HepG2 (cell line): ENCODE results near the gene LZTS2. TPM values are rescaled to one million over a fixed set of nuclear protein-coding genes. Genes with fewer than 3 reads are reported as not detected.

Experiments
- AGO2 ChIP-seq: fragments of 200-400 bp; formaldehyde crosslinking; optimal IDR thresholded peaks from 2 replicates; pipeline ENCODE3; 2017; ENCODE audit warnings: mild to moderate bottlenecking, low read depth, low read length, moderate library complexity
- CC2D1A ChIP-seq: sonication (generic); formaldehyde crosslinking; IDR thresholded peaks from 2 replicates; pipeline ENCODE4 v1.8.1; 2023; ENCODE audit warnings: mild to moderate bottlenecking, missing genetic modification reagents
- ELF3 ChIP-seq: IDR thresholded peaks from 2 replicates; pipeline ENCODE4 v1.6.1; 2016; ENCODE audit warnings: missing genetic modification reagents, missing compliant biosample characterization
- GATAD2A ChIP-seq: IDR thresholded peaks from 2 replicates; pipeline ENCODE4 v1.6.1; 2016
- KDM2A ChIP-seq: sonication (generic); formaldehyde crosslinking; IDR thresholded peaks from 2 replicates; pipeline ENCODE4 v1.4.0; 2020; ENCODE audit warnings: low read depth, missing genetic modification reagents, borderline replicate concordance
- KDM6A ChIP-seq: IDR thresholded peaks from 2 replicates; pipeline ENCODE4 v1.6.1; 2016; ENCODE audit warnings: low read depth
- RFX3 ChIP-seq: IDR thresholded peaks from 2 replicates; pipeline ENCODE4 v1.6.1; 2016; ENCODE audit warnings: missing biosample characterization, missing genetic modification reagents
- ZBTB20 ChIP-seq: sonication (generic); formaldehyde crosslinking; IDR thresholded peaks from 2 replicates; pipeline ENCODE4 v1.8.1; 2023; ENCODE audit warnings: missing genetic modification reagents, low read depth, mild to moderate bottlenecking, borderline replicate concordance
- ZEB1 ChIP-seq: IDR thresholded peaks from 2 replicates; pipeline ENCODE4 v1.6.1; 2012; ENCODE audit warnings: mild to moderate bottlenecking, low read depth, inconsistent platforms; ENCODE audit not compliant: insufficient replicate concordance
- ZFP1 ChIP-seq: IDR thresholded peaks from 2 replicates; pipeline ENCODE4 v1.6.1; 2016
- ZNF34 ChIP-seq: sonication (generic); formaldehyde crosslinking; IDR thresholded peaks from 2 replicates; pipeline ENCODE4 v1.4.0; 2020; ENCODE audit warnings: mild to moderate bottlenecking, missing genetic modification reagents, borderline replicate concordance
- ZNF484 ChIP-seq: sonication (generic); formaldehyde crosslinking; IDR thresholded peaks from 2 replicates; pipeline ENCODE4 v1.5.1; 2020; ENCODE audit warnings: mild to moderate bottlenecking, low read depth, missing genetic modification reagents, borderline replicate concordance
- ZSCAN25 ChIP-seq: sonication (generic); formaldehyde crosslinking; IDR thresholded peaks from 2 replicates; pipeline ENCODE4 v1.8.0; 2022; ENCODE audit warnings: mild to moderate bottlenecking, missing genetic modification reagents
- polyA plus RNA-seq, 8 experiments: library from polyadenylated mRNA; depleted of rRNA in 3 of 8; stranded (reverse) in 7 of 8; unstranded in 1 of 8; fragments of >200 nt; fragmentation: Illumina TruSeq in 4 of 8; extraction: Trizol in 4 of 8; gene quantifications; 2 replicates each; pipeline versions ENCODE4 v1.2.1 to v1.2.3, GENCODE V29; 2011 to 2016; ENCODE audit warnings: low read depth in 4 of 8, missing spikeins in 1 of 8, mixed read lengths in 1 of 8; ENCODE audit not compliant: insufficient read depth in 1 of 8
- total RNA-seq, 5 experiments: library from RNA; depleted of rRNA; stranded (reverse); fragments of >200 nt; fragmentation: Illumina TruSeq; extraction: Trizol; gene quantifications; 2 replicates each; pipeline ENCODE4 v1.2.3, GENCODE V29; 2016; ENCODE audit warnings: low read depth in 1 of 5
- TF ChIP-seq, protein P1 (sequence below): sonication (generic); formaldehyde crosslinking; IDR thresholded peaks from 2 replicates; pipeline ENCODE4 v1.5.0; 2020; ENCODE audit warnings: mild to moderate bottlenecking, missing genetic modification reagents
- TF ChIP-seq, protein P2 (sequence below): sonication (generic); formaldehyde crosslinking; IDR thresholded peaks from 2 replicates; pipeline ENCODE4 v1.5.0; 2020; ENCODE audit warnings: mild to moderate bottlenecking, missing genetic modification reagents, borderline replicate concordance
- TF ChIP-seq, protein P3 (sequence below): sonication (generic); formaldehyde crosslinking; IDR thresholded peaks from 2 replicates; pipeline ENCODE4 v1.4.0; 2020; ENCODE audit warnings: missing genetic modification reagents
- TF ChIP-seq, protein P4 (sequence below): sonication (generic); formaldehyde crosslinking; conservative IDR thresholded peaks from 2 replicates; pipeline ENCODE4 v1.4.0; 2020; ENCODE audit warnings: missing genetic modification reagents

LZTS2 gene
- total and polyA plus RNA-seq, 2 of the 13 experiments (the other 11 are each of a cell fraction or from before 2014, with no cell fraction given): 43.6 to 65.6 TPM

DNA sequence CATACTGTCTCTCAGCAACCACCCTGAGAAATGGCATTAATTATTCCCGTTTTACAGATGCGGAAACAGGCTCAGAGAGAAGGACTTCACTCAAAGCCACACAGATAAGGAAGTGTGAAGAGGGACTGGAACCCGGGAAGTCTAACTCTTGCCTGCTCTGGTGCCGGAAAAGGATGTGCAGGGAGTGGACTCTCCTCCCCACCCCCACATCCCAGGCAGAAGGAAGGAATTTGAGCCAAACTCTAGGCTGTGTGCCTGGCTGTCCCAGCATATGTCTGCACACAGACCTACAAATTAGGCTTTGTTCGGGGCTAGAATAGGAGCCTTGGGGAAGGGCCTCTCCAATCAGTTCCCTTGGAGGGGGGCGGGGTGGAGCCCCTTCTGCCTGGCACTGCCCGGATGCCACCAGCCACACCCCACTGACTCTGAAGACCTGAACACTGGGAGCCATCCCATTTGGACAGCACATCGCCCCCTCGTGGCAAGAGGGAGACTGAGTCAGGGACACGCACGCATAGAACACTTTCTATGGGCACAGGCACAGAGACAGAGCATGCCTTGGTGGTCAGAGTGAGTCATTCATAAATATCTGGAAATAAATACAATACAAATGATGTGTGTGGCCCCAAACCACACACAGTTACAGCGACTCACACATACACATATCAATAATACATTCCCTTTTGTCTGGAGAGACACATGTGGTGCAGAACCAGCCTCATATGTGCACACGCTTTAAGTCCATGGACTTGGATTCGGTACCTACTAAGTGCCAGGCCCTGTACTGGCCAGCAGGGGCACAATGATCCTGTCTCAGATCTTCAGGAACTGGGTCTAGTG, 13.1 kb downstream of the LZTS2 start (continued):
- TF ChIP-seq, protein P1, sequence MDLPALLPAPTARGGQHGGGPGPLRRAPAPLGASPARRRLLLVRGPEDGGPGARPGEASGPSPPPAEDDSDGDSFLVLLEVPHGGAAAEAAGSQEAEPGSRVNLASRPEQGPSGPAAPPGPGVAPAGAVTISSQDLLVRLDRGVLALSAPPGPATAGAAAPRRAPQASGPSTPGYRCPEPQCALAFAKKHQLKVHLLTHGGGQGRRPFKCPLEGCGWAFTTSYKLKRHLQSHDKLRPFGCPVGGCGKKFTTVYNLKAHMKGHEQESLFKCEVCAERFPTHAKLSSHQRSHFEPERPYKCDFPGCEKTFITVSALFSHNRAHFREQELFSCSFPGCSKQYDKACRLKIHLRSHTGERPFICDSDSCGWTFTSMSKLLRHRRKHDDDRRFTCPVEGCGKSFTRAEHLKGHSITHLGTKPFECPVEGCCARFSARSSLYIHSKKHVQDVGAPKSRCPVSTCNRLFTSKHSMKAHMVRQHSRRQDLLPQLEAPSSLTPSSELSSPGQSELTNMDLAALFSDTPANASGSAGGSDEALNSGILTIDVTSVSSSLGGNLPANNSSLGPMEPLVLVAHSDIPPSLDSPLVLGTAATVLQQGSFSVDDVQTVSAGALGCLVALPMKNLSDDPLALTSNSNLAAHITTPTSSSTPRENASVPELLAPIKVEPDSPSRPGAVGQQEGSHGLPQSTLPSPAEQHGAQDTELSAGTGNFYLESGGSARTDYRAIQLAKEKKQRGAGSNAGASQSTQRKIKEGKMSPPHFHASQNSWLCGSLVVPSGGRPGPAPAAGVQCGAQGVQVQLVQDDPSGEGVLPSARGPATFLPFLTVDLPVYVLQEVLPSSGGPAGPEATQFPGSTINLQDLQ (CRISPR knock-in tag): no peak
- no peak for TF ChIP-seq ZBTB20 (CRISPR knock-in tag)
- TF ChIP-seq, protein P2, sequence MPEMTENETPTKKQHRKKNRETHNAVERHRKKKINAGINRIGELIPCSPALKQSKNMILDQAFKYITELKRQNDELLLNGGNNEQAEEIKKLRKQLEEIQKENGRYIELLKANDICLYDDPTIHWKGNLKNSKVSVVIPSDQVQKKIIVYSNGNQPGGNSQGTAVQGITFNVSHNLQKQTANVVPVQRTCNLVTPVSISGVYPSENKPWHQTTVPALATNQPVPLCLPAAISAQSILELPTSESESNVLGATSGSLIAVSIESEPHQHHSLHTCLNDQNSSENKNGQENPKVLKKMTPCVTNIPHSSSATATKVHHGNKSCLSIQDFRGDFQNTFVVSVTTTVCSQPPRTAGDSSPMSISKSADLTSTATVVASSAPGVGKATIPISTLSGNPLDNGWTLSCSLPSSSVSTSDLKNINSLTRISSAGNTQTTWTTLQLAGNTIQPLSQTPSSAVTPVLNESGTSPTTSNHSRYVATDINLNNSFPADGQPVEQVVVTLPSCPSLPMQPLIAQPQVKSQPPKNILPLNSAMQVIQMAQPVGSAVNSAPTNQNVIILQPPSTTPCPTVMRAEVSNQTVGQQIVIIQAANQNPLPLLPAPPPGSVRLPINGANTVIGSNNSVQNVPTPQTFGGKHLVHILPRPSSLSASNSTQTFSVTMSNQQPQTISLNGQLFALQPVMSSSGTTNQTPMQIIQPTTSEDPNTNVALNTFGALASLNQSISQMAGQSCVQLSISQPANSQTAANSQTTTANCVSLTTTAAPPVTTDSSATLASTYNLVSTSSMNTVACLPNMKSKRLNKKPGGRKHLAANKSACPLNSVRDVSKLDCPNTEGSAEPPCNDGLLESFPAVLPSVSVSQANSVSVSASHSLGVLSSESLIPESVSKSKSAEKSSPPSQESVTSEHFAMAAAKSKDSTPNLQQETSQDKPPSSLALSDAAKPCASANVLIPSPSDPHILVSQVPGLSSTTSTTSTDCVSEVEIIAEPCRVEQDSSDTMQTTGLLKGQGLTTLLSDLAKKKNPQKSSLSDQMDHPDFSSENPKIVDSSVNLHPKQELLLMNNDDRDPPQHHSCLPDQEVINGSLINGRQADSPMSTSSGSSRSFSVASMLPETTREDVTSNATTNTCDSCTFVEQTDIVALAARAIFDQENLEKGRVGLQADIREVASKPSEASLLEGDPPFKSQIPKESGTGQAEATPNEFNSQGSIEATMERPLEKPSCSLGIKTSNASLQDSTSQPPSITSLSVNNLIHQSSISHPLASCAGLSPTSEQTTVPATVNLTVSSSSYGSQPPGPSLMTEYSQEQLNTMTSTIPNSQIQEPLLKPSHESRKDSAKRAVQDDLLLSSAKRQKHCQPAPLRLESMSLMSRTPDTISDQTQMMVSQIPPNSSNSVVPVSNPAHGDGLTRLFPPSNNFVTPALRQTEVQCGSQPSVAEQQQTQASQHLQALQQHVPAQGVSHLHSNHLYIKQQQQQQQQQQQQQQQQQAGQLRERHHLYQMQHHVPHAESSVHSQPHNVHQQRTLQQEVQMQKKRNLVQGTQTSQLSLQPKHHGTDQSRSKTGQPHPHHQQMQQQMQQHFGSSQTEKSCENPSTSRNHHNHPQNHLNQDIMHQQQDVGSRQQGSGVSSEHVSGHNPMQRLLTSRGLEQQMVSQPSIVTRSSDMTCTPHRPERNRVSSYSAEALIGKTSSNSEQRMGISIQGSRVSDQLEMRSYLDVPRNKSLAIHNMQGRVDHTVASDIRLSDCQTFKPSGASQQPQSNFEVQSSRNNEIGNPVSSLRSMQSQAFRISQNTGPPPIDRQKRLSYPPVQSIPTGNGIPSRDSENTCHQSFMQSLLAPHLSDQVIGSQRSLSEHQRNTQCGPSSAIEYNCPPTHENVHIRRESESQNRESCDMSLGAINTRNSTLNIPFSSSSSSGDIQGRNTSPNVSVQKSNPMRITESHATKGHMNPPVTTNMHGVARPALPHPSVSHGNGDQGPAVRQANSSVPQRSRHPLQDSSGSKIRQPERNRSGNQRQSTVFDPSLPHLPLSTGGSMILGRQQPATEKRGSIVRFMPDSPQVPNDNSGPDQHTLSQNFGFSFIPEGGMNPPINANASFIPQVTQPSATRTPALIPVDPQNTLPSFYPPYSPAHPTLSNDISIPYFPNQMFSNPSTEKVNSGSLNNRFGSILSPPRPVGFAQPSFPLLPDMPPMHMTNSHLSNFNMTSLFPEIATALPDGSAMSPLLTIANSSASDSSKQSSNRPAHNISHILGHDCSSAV: no peak
- TF ChIP-seq ZNF34: no peak
- TF ChIP-seq ZNF484 (CRISPR knock-in tag): no peak
- peak; percentile 48; the same call in 1 of the 2 replicates for TF ChIP-seq ELF3 (CRISPR knock-in tag)
- TF ChIP-seq, protein P3, sequence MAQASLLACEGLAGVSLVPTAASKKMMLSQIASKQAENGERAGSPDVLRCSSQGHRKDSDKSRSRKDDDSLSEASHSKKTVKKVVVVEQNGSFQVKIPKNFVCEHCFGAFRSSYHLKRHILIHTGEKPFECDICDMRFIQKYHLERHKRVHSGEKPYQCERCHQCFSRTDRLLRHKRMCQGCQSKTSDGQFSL: no peak
- no peak for TF ChIP-seq CC2D1A (CRISPR knock-in tag)
- peak; percentile 80 for TF ChIP-seq KDM2A (CRISPR knock-in tag)
- no peak for TF ChIP-seq ZFP1
- TF ChIP-seq, protein P4, sequence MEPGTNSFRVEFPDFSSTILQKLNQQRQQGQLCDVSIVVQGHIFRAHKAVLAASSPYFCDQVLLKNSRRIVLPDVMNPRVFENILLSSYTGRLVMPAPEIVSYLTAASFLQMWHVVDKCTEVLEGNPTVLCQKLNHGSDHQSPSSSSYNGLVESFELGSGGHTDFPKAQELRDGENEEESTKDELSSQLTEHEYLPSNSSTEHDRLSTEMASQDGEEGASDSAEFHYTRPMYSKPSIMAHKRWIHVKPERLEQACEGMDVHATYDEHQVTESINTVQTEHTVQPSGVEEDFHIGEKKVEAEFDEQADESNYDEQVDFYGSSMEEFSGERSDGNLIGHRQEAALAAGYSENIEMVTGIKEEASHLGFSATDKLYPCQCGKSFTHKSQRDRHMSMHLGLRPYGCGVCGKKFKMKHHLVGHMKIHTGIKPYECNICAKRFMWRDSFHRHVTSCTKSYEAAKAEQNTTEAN (CRISPR knock-in tag): no peak
- peak; percentile 31; the same call in 1 of the 2 replicates for TF ChIP-seq GATAD2A (CRISPR knock-in tag)
- no peak for TF ChIP-seq RFX3
- no peak for TF ChIP-seq AGO2
- TF ChIP-seq ZSCAN25 (CRISPR knock-in tag): no peak
- TF ChIP-seq ZEB1: no peak
- TF ChIP-seq KDM6A (CRISPR knock-in tag): no peak
